HCT116 (cell line): ENCODE measurements around the gene SYNRG. TPM values are rescaled to one million over a fixed set of nuclear protein-coding genes. Genes with fewer than 3 reads are reported as not detected.
A peak's percentile ranks its signal among the peaks of the same experiment; 100 is the strongest.

Source experiments
- ATAC-seq: fragments of 200-7000 bp; cut with Tn5 transposase; 2 replicates; pipeline ENCODE4 v1.9.1; 2020; ENCODE audit warnings: mild to moderate bottlenecking, moderate library complexity
- BruUV-seq: library from RNA; stranded (reverse); fragments of 400-500 nt; replicated peaks from 2 replicates; lab custom pipeline; 2021; lab: Mats Ljungman, UMichigan
- CTCF ChIA-PET: fragments of 300-600 bp; sonication (Branson Sonifier 250); formaldehyde crosslinking; loops from one replicate; lab custom pipeline; 2021; ENCODE audit warnings: antibody characterized with exemption; lab: Charles Lee
- POLR2A ChIA-PET: fragments of 300-600, 350-600 bp; sonication (Branson Sonifier 250); formaldehyde crosslinking; loops from one replicate; lab custom pipeline; 2021; ENCODE audit warnings: antibody characterized with exemption; lab: Charles Lee
- RAD21 ChIA-PET, 2 experiments: fragments of 300-600 bp; sonication (Branson Sonifier 250); formaldehyde crosslinking; loops; one replicate each; lab custom pipeline; 2023; ENCODE audit warnings: low total read pairs in 2 of 2; ENCODE audit not compliant: uncharacterized antibody in 2 of 2, unreplicated experiment in 2 of 2, low non-redundant PET in 1 of 2; lab: Charles Lee
- DNase-seq: peaks from one replicate; pipeline ENCODE4 v3.0.0-alpha.2; 2010; ENCODE audit warnings: low read depth, low spot score
- H2AFZ ChIP-seq: fragments of 200-600 bp; shearing (Covaris generic), sonication (generic); 2 replicates; pipeline ENCODE4 v1.6.1; 2017; ENCODE audit warnings: low read depth, mixed run types, mixed read lengths, antibody characterized with exemption, low read length; ENCODE audit not compliant: poor library complexity, severe bottlenecking
- H3K27ac ChIP-seq: 2 replicates; pipeline ENCODE4 v1.5.1; 2012; ENCODE audit warnings: low read depth, low read length
- H3K27me3 ChIP-seq: fragments of 200-600 bp; sonication (generic); 2 replicates; pipeline ENCODE4 v1.6.1; 2016; ENCODE audit warnings: mixed run types, low read length, mixed read lengths; ENCODE audit not compliant: insufficient read depth
- H3K36me3 ChIP-seq, 2 experiments: fragments of 200-500 bp in 1 of 2; fragments of 200-600 bp in 1 of 2; sonication (Bioruptor generic) in 1 of 2; sonication (generic) in 1 of 2; 2 replicates each; pipeline versions ENCODE4 v1.5.1 to v1.6.1; 2014 to 2016; ENCODE audit warnings: low read length in 2 of 2, inconsistent platforms in 1 of 2, mixed read lengths in 1 of 2, mixed run types in 1 of 2; ENCODE audit not compliant: insufficient read depth in 2 of 2, control insufficient read depth in 1 of 2
- H3K4me1 ChIP-seq, 2 experiments: fragments of 200-600 bp in 1 of 2; sonication (generic) in 1 of 2; 2 replicates each; pipeline versions ENCODE4 v1.5.1 to v1.6.1; 2012 to 2017; ENCODE audit warnings: low read length in 2 of 2, inconsistent platforms in 1 of 2, mild to moderate bottlenecking in 1 of 2, mixed read lengths in 1 of 2, mixed run types in 1 of 2, moderate library complexity in 1 of 2; ENCODE audit not compliant: insufficient read depth in 2 of 2, control insufficient read depth in 1 of 2
- H3K4me2 ChIP-seq: fragments of 200-600 bp; sonication (generic); 2 replicates; pipeline ENCODE4 v1.6.1; 2017; ENCODE audit warnings: mixed run types, low read length, mixed read lengths
- H3K4me3 ChIP-seq, 2 experiments: fragments of 200-600 bp in 1 of 2; sonication (generic) in 1 of 2; replicated peaks in 1 of 2; 2 replicates each; pipeline ENCODE4 v1.5.1; 2011 to 2016; ENCODE audit warnings: low read length in 2 of 2, control low read depth in 1 of 2, low read depth in 1 of 2, mild to moderate bottlenecking in 1 of 2, mixed read lengths in 1 of 2, mixed run types in 1 of 2
- H3K79me2 ChIP-seq: fragments of 200-600 bp; sonication (generic); 2 replicates; pipeline ENCODE4 v1.6.1; 2017; ENCODE audit warnings: mild to moderate bottlenecking, mixed run types, low read length, moderate library complexity, mixed read lengths; ENCODE audit not compliant: insufficient read depth
- H3K9ac ChIP-seq: fragments of 200-600 bp; sonication (generic); 2 replicates; pipeline ENCODE4 v1.6.1; 2016; ENCODE audit warnings: low read length, mixed read lengths
- H3K9me2 ChIP-seq: fragments of 200-600 bp; sonication (generic), shearing (Covaris generic); 2 replicates; pipeline ENCODE4 v1.6.1; 2017; ENCODE audit warnings: mixed run types, mild to moderate bottlenecking, moderate library complexity; ENCODE audit not compliant: insufficient read depth
- H3K9me3 ChIP-seq, 2 experiments: fragments of 200-500 bp in 1 of 2; fragments of 200-600 bp in 1 of 2; sonication (Bioruptor generic) in 1 of 2; sonication (generic) in 1 of 2; 2 replicates each; pipeline ENCODE4 v1.6.1; 2014 to 2017; ENCODE audit warnings: low read length in 2 of 2, mixed read lengths in 2 of 2, inconsistent platforms in 1 of 2, low read depth in 1 of 2, mild to moderate bottlenecking in 1 of 2, mixed run types in 1 of 2, moderate library complexity in 1 of 2; ENCODE audit not compliant: control insufficient read depth in 1 of 2, insufficient read depth in 1 of 2
- H4K20me1 ChIP-seq: fragments of 200-600 bp; sonication (generic), shearing (Covaris generic); 2 replicates; pipeline ENCODE4 v1.6.1; 2017; ENCODE audit warnings: mixed run types, mild to moderate bottlenecking, moderate library complexity; ENCODE audit not compliant: insufficient read depth
- CEBPB ChIP-seq: IDR thresholded peaks from 2 replicates; pipeline ENCODE4 v1.6.1; 2012; ENCODE audit warnings: low read depth
- ELF1 ChIP-seq: IDR thresholded peaks from 2 replicates; pipeline ENCODE4 v1.6.1; 2012; ENCODE audit warnings: low read depth, borderline replicate concordance
- EZH2 ChIP-seq: fragments of 200-600 bp; sonication (generic); IDR thresholded peaks from 2 replicates; pipeline ENCODE4 v1.6.1; 2017; ENCODE audit warnings: antibody characterized with exemption, mixed run types
- intact Hi-C: fragments of 100-400 bp; cut with micrococcal nuclease; formaldehyde crosslinking; loops from 2 replicates; pipeline ENCODE4 v1.10.0; 2022
- total RNA-seq: library from RNA; stranded (reverse); gene quantifications from one replicate; pipeline ENCODE4 v1.2.1, GENCODE V29; 2021; ENCODE audit not compliant: unreplicated experiment
- TF ChIP-seq, protein P1 (sequence below): IDR thresholded peaks from 2 replicates; pipeline ENCODE4 v1.6.1; 2012
- TF ChIP-seq, protein P2 (sequence below), 3 experiments: fragments of 200-600 bp in 1 of 3; sonication (generic) in 1 of 3; IDR thresholded peaks in 2 of 3; conservative IDR thresholded peaks in 1 of 3; 2 replicates each; pipeline ENCODE4 v1.5.1; 2012 to 2017; ENCODE audit warnings: low read depth in 2 of 3, low read length in 2 of 3, antibody characterized with exemption in 1 of 3, borderline replicate concordance in 1 of 3, control low read depth in 1 of 3, mild to moderate bottlenecking in 1 of 3, mixed read lengths in 1 of 3, mixed run types in 1 of 3, moderate library complexity in 1 of 3; ENCODE audit not compliant: insufficient read depth in 1 of 3

SYNRG gene
- total RNA-seq, 1 experiment from 2014 or later, result 23.8 TPM

DNA sequence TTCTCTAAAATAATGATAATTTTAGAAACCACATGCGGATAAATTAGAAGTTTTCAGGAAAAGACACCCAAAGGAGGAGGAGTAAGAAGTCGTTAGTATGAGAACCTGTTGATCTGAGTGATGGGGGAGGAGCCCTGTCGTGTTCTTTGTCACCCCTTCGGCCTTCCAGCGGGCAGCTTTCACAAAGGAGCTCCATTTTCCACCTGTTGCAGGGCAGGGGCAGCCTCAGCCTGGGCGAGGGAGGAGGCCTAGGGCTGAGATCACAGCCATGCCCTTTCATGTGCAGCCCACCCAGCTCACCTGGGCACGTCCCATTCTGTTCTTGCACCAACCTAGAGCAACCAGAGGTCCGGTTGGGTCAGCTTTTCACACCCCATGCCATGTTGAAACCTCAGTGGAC is 114.2 kb downstream of the SYNRG start:
- Histone ChIP-seq H4K20me1 (peaks cover 9% of the 10 kb centered on the region; the same call in 1 of the 2 replicates), H3K9me3 (no peaks in the 10 kb centered on the region), H3K4me2 (no peak overlapping the region), H3K4me3 (no peak overlapping the region), H3K27ac (no peak overlapping the region), H3K36me3 (no peaks in the 10 kb centered on the region), H3K9ac (no peak overlapping the region), H3K79me2 (peaks cover 97% of the 10 kb centered on the region), H2AFZ (no peak overlapping the region), H3K9me2 (no peaks in the 10 kb centered on the region), H3K27me3 (no peaks in the 10 kb centered on the region), H3K4me1 (peaks cover 39 to 50% of the 10 kb centered on the region in 2 experiments)
- TF ChIP-seq, protein P1, sequence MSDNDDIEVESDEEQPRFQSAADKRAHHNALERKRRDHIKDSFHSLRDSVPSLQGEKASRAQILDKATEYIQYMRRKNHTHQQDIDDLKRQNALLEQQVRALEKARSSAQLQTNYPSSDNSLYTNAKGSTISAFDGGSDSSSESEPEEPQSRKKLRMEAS, result no peak
- TF ChIP-seq EZH2 (no peak), CEBPB (no peak)
- TF ChIP-seq, protein P2, sequence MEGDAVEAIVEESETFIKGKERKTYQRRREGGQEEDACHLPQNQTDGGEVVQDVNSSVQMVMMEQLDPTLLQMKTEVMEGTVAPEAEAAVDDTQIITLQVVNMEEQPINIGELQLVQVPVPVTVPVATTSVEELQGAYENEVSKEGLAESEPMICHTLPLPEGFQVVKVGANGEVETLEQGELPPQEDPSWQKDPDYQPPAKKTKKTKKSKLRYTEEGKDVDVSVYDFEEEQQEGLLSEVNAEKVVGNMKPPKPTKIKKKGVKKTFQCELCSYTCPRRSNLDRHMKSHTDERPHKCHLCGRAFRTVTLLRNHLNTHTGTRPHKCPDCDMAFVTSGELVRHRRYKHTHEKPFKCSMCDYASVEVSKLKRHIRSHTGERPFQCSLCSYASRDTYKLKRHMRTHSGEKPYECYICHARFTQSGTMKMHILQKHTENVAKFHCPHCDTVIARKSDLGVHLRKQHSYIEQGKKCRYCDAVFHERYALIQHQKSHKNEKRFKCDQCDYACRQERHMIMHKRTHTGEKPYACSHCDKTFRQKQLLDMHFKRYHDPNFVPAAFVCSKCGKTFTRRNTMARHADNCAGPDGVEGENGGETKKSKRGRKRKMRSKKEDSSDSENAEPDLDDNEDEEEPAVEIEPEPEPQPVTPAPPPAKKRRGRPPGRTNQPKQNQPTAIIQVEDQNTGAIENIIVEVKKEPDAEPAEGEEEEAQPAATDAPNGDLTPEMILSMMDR (IDR thresholded peaks at IDR 0.05 in 2 of 3, conservative IDR thresholded peaks at IDR 0.05 in 1 of 3; ENCODE audit: borderline replicate concordance in 1 of 3, insufficient read depth in 1 of 3, low read depth in 2 of 3, low read length in 2 of 3), result no peak
- ChIA-PET POLR2A (no interaction called here), CTCF (interaction anchor here (1.0 to 1.3 kb wide), 2 partner anchors 12 to 122 kb away, joined by 3 to 4 read pairs; no protein-coding TSS in a partner anchor), RAD21 (interaction anchor here in 1 of 2 experiments (0.6 kb wide), 1 partner anchor 38 kb away, joined by 3 read pairs; no protein-coding TSS in a partner anchor)
- no TSS peak for BruUV-seq
- DNase-seq, result no peak
- no peak for ATAC-seq
- intact Hi-C loops, result loop anchor here (5.0 kb wide), 1 partner anchor 112 kb away; the partner anchor contains the start of gene SYNRG

DNA sequence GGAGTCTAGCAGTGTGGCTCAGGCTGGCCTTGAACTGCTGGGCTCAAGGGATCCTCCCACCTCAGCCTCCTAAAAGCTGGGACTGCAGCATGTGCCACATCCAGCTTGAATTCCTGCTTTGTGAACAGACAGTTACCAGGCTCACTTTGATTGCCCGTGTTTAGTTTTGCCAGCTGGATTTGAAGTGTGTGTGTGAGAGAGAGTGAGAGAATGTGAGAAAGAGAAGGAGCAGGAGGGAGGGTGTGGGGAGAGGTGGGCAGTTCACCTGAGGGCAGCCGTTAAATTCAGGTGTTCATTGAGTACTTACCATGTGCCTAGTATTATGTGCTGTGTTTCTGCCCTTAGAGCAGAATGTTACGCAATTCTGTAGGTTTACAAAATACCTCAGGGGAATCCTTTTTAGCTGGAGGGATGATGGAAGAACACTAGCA is 114.8 kb downstream of the SYNRG start:
- Histone ChIP-seq H3K27me3 (no peaks in the 10 kb centered on the region), H3K4me1 (peaks cover 39 to 50% of the 10 kb centered on the region in 2 experiments), H3K36me3 (no peaks in the 10 kb centered on the region), H3K4me3 (no peak overlapping the region), H3K9me2 (no peaks in the 10 kb centered on the region), H3K4me2 (no peak overlapping the region), H3K9me3 (no peaks in the 10 kb centered on the region), H3K9ac (no peak overlapping the region), H3K27ac (no peak overlapping the region), H4K20me1 (peaks cover 9% of the 10 kb centered on the region; the same call in 1 of the 2 replicates), H2AFZ (no peak overlapping the region), H3K79me2 (peaks cover 92% of the 10 kb centered on the region)
- no peak for ATAC-seq
- no TSS peak for BruUV-seq
- no peak for DNase-seq
- RAD21 ChIA-PET, result interaction anchor here in 1 of 2 experiments (0.6 kb wide), 1 partner anchor 39 kb away, joined by 3 read pairs; no protein-coding TSS in a partner anchor
- intact Hi-C loops, result loop anchor here (5.0 kb wide), 1 partner anchor 113 kb away; the partner anchor contains the start of gene SYNRG
- TF ChIP-seq ELF1 (no peak), CEBPB (peak; percentile 66)
- CTCF ChIA-PET, result interaction anchor here (1.0 to 1.3 kb wide), 2 partner anchors 12 to 121 kb away, joined by 3 to 4 read pairs; no protein-coding TSS in a partner anchor
- POLR2A ChIA-PET, result no interaction called here
